ENCODE data around the gene SNAPC3. TPM values are rescaled to one million over a fixed set of nuclear protein-coding genes. Genes with fewer than 3 reads are reported as not detected.

SNAPC3 gene
- total and polyA plus RNA-seq, 5 donors from 2014 or later: 8.1 to 15.3 (median 14.0) TPM

DNA sequence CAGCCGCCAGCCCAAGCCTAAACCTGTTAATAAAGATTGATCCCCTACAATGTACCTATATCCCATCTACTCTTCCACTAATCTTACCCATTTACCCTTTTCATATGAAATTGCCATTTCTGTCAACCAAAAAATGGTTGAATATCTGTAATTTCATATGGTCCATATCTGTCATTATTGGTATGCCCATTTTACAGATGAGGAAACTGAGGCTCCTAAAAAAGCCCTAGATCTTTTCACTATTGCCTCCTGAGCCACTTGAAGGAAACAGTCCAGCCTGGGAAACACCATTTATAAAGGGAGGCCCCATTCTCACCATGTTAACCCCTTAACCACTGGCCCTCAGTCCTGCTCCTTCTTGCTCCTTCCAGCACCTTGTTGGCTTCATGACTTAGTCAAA, 41.2 kb upstream of the SNAPC3 start:
- ATAC-seq (ENCODE audit: low read depth in 2 of 2) (no peak), DNase-seq (no peak)
- H3K36me3 ChIP-seq (ENCODE audit: control insufficient read depth, insufficient read depth, low read length): no peaks in the 10 kb centered on the region
- H3K27me3 Mint-ChIP-seq: peaks cover 22% of the 10 kb centered on the region
- no peaks in the 10 kb centered on the region for H3K4me1 Mint-ChIP-seq
- no peaks in the 10 kb centered on the region for H3K4me1 ChIP-seq (ENCODE audit: control insufficient read depth, insufficient read depth, low read length, poor library complexity, severe bottlenecking)
- peaks cover 4% of the 10 kb centered on the region for H3K36me3 Mint-ChIP-seq
- H3K9me3 ChIP-seq (ENCODE audit: control insufficient read depth in 2 of 2, low read length in 2 of 2): no peaks in the 10 kb centered on the region
- H3K4me3 Mint-ChIP-seq: no peak overlapping the region
- H3K27me3 ChIP-seq (ENCODE audit: control insufficient read depth, insufficient read depth, low read length): peaks cover 8% of the 10 kb centered on the region
- peaks cover 0 to 3% (median 0%) of the 10 kb centered on the region in 7 donors for H3K9me3 Mint-ChIP-seq
- H3K27ac ChIP-seq (ENCODE audit: insufficient read depth, low read length, poor library complexity, severe bottlenecking): no peak overlapping the region
- H3K4me3 ChIP-seq (ENCODE audit: low read depth, low read length): no peak overlapping the region
- peak overlapping the region in 1 of 3 donors; percentile 57 for H3K27ac Mint-ChIP-seq

DNA sequence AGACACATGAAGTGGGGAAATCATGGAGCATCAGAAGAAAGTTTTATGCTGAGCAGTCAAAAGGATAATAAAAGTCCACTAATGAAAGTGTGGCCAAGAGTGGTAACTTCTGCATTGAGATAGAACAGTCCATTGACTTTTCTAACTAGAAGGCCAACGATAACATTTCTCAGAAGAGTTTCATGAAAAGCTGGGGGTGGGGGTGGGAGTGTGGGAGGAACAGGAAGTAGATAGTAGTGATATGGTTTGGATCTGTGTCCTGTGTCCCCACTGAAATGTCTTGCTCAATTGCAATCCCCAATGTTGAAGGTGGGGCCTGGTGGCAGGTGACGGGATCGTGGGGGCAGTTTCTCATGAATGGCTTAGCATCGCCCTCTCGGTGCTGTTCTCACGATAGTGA, 36.2 kb upstream of the SNAPC3 start:
- no peaks in the 10 kb centered on the region for H3K36me3 Mint-ChIP-seq
- H3K27ac Mint-ChIP-seq: no peak overlapping the region
- H3K9me3 Mint-ChIP-seq: peaks cover 0 to under 1% (median 0%) of the 10 kb centered on the region in 7 donors
- Histone ChIP-seq H3K27me3 (ENCODE audit: control insufficient read depth, insufficient read depth, low read length) (peaks cover 8% of the 10 kb centered on the region), H3K36me3 (ENCODE audit: control insufficient read depth, insufficient read depth, low read length) (no peaks in the 10 kb centered on the region), H3K4me3 (ENCODE audit: low read depth, low read length) (no peak overlapping the region), H3K4me1 (ENCODE audit: control insufficient read depth, insufficient read depth, low read length, poor library complexity, severe bottlenecking) (no peaks in the 10 kb centered on the region), H3K27ac (ENCODE audit: insufficient read depth, low read length, poor library complexity, severe bottlenecking) (no peak overlapping the region), H3K9me3 (ENCODE audit: control insufficient read depth in 2 of 2, low read length in 2 of 2) (no peaks in the 10 kb centered on the region)
- no peaks in the 10 kb centered on the region for H3K4me1 Mint-ChIP-seq
- DNase-seq (no peak), ATAC-seq (ENCODE audit: low read depth in 2 of 2) (no peak)
- peak overlapping the region in 1 of 4 donors; percentile 34 for H3K4me3 Mint-ChIP-seq
- H3K27me3 Mint-ChIP-seq: peaks cover 4% of the 10 kb centered on the region

DNA sequence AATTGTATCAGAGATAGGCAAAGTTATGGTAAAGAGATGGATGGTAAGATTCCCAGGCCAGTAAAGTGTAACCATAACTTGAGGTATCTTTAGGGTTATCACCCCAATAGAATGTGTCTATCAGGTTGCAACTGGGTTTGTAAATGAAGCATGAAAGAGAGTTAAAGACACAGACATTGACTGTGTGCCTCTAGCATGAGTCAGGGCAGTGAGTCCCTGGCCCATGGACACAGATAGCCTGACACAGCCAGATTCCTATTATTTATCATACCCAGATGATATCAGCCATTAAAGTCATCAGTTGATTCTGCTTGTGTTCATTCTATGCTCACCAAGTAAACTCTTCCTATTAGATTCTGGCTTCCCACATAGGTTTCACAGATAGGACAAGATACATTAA, 33.5 kb upstream of the SNAPC3 start:
- Mint-ChIP-seq H3K4me1 (no peaks in the 10 kb centered on the region), H3K4me3 (no peak overlapping the region), H3K27ac (no peak overlapping the region), H3K9me3 (no peaks in the 10 kb centered on the region), H3K27me3 (no peaks in the 10 kb centered on the region), H3K36me3 (no peaks in the 10 kb centered on the region)
- Histone ChIP-seq H3K27ac (ENCODE audit: insufficient read depth, low read length, poor library complexity, severe bottlenecking) (no peak overlapping the region), H3K4me1 (ENCODE audit: control insufficient read depth, insufficient read depth, low read length, poor library complexity, severe bottlenecking) (no peaks in the 10 kb centered on the region), H3K4me3 (ENCODE audit: low read depth, low read length) (no peak overlapping the region), H3K36me3 (ENCODE audit: control insufficient read depth, insufficient read depth, low read length) (no peaks in the 10 kb centered on the region), H3K9me3 (ENCODE audit: control insufficient read depth in 2 of 2, low read length in 2 of 2) (no peaks in the 10 kb centered on the region), H3K27me3 (ENCODE audit: control insufficient read depth, insufficient read depth, low read length) (peaks cover 2% of the 10 kb centered on the region)
- DNase-seq: no peak
- no peak for ATAC-seq (ENCODE audit: low read depth in 2 of 2)

DNA sequence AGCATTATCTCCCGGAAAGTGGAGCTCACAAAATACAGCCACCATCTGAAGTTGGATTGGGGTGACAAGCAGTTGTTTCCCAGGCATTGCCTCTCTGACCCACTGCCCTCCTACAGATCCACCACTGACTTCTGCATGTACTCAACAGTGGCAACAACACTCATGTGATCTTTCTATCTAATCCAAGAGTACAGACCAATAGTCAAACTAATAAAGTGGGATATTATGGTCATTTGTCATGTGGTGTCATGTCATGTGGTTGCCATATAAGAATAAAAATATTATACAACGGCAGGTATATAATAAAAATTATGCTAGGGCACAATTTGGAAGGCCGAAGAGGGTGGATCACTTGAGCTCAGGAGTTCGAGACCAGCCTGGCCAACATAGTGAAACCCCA, 33.0 kb upstream of the SNAPC3 start:
- Histone ChIP-seq H3K27me3 (ENCODE audit: control insufficient read depth, insufficient read depth, low read length) (peaks cover 2% of the 10 kb centered on the region), H3K36me3 (ENCODE audit: control insufficient read depth, insufficient read depth, low read length) (no peaks in the 10 kb centered on the region), H3K27ac (ENCODE audit: insufficient read depth, low read length, poor library complexity, severe bottlenecking) (no peak overlapping the region), H3K4me1 (ENCODE audit: control insufficient read depth, insufficient read depth, low read length, poor library complexity, severe bottlenecking) (no peaks in the 10 kb centered on the region), H3K9me3 (ENCODE audit: control insufficient read depth in 2 of 2, low read length in 2 of 2) (no peaks in the 10 kb centered on the region), H3K4me3 (ENCODE audit: low read depth, low read length) (no peak overlapping the region)
- Mint-ChIP-seq H3K27ac (no peak overlapping the region), H3K4me1 (no peaks in the 10 kb centered on the region), H3K9me3 (no peaks in the 10 kb centered on the region), H3K36me3 (no peaks in the 10 kb centered on the region), H3K27me3 (no peaks in the 10 kb centered on the region), H3K4me3 (no peak overlapping the region)
- ATAC-seq (ENCODE audit: low read depth in 2 of 2) (no peak), DNase-seq (no peak)

DNA sequence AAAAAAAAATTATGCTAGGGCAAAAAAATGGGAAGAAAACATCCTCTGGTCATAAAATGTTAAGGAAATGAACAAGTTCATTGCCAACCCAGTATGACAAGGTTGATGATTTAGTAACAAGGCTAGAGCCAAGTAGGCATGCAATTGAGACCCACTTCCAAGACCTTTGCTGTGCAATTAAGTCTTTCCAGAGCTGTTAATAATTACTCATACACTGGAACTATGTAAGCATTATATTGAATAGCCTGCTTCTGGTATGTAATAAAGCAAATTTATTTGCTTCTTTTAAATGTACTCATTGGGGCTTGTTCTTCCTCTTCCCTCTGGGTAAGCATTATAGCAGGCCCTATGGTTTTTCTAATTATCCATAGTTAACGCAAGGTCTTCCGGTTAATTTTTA, 32.5 kb upstream of the SNAPC3 start:
- Histone ChIP-seq H3K4me3 (ENCODE audit: low read depth, low read length) (no peak overlapping the region), H3K4me1 (ENCODE audit: control insufficient read depth, insufficient read depth, low read length, poor library complexity, severe bottlenecking) (no peaks in the 10 kb centered on the region), H3K36me3 (ENCODE audit: control insufficient read depth, insufficient read depth, low read length) (no peaks in the 10 kb centered on the region), H3K27ac (ENCODE audit: insufficient read depth, low read length, poor library complexity, severe bottlenecking) (no peak overlapping the region), H3K27me3 (ENCODE audit: control insufficient read depth, insufficient read depth, low read length) (peaks cover 2% of the 10 kb centered on the region), H3K9me3 (ENCODE audit: control insufficient read depth in 2 of 2, low read length in 2 of 2) (no peaks in the 10 kb centered on the region)
- no peaks in the 10 kb centered on the region for H3K9me3 Mint-ChIP-seq
- H3K36me3 Mint-ChIP-seq: no peaks in the 10 kb centered on the region
- no peak overlapping the region for H3K4me3 Mint-ChIP-seq
- DNase-seq (no peak), ATAC-seq (ENCODE audit: low read depth in 2 of 2) (no peak)
- no peaks in the 10 kb centered on the region for H3K27me3 Mint-ChIP-seq
- H3K4me1 Mint-ChIP-seq: no peaks in the 10 kb centered on the region
- no peak overlapping the region for H3K27ac Mint-ChIP-seq

DNA sequence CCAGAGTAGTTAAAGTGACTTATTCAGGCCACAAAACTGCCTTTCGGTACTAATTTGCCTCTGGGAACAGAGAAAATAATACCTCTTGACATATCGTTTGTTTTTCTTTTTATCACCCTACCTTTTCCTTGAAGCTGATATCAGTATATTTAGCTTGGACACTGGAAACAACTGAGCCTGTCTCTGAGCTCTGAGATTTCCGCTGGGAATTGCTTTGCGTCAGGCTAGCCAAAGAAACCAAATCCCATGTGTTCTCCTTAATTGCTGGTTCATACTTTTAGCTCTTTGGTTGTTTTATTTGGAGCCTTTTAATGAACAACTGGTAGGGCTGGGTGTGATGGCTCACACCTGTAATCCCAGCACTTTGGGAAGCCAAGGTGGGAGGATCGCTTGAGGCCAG, 30.3 kb upstream of the SNAPC3 start:
- Mint-ChIP-seq H3K4me1 (no peaks in the 10 kb centered on the region), H3K4me3 (no peak overlapping the region), H3K36me3 (no peaks in the 10 kb centered on the region), H3K27me3 (peaks cover 4% of the 10 kb centered on the region), H3K27ac (no peak overlapping the region), H3K9me3 (no peaks in the 10 kb centered on the region)
- Histone ChIP-seq H3K36me3 (ENCODE audit: control insufficient read depth, insufficient read depth, low read length) (no peaks in the 10 kb centered on the region), H3K27ac (ENCODE audit: insufficient read depth, low read length, poor library complexity, severe bottlenecking) (no peak overlapping the region), H3K27me3 (ENCODE audit: control insufficient read depth, insufficient read depth, low read length) (peaks cover 2% of the 10 kb centered on the region), H3K4me3 (ENCODE audit: low read depth, low read length) (no peak overlapping the region), H3K4me1 (ENCODE audit: control insufficient read depth, insufficient read depth, low read length, poor library complexity, severe bottlenecking) (no peaks in the 10 kb centered on the region), H3K9me3 (ENCODE audit: control insufficient read depth in 2 of 2, low read length in 2 of 2) (no peaks in the 10 kb centered on the region)
- DNase-seq (no peak), ATAC-seq (ENCODE audit: low read depth in 2 of 2) (no peak)

DNA sequence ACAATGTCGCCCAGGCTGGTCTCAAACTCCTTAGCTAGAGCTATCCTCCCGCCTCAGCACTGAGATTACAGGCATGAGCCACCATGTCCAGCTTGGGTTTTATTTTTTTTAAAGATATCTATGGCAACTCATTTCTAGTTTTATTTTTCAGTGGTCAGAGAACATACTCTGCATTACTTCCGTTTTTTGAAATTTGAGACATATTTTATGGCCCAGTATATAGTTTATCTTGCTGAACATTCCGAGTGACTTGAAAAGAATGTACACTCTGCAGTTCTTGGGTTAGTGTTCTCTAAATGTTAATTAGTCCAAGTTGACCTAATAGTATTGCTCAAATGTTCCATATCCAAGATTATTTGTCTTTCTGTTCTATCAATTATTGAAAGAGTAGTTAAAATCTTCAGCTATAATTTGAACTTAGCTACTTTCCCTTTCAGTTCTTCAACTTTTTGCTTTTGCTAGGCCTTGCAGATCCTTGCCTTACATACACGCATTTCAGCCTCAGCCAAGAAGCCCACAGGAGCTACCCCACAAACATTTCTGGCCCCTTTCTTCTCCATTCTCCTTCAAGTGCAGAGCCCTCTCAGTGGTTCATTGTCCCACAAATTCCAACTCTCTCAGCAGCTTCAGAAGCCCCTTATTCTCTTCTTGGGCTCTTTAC, 22.3 kb upstream of the SNAPC3 start:
- Mint-ChIP-seq H3K4me1 (no peaks in the 10 kb centered on the region), H3K27ac (no peak overlapping the region), H3K4me3 (no peak overlapping the region), H3K27me3 (peaks cover 19% of the 10 kb centered on the region), H3K36me3 (peaks cover 4% of the 10 kb centered on the region), H3K9me3 (peaks cover 0 to 6% (median 0%) of the 10 kb centered on the region in 7 donors)
- Histone ChIP-seq H3K9me3 (ENCODE audit: control insufficient read depth in 2 of 2, low read length in 2 of 2) (peaks cover 0 to 2% of the 10 kb centered on the region in 2 experiments), H3K4me3 (ENCODE audit: low read depth, low read length) (no peak overlapping the region), H3K36me3 (ENCODE audit: control insufficient read depth, insufficient read depth, low read length) (no peaks in the 10 kb centered on the region), H3K27me3 (ENCODE audit: control insufficient read depth, insufficient read depth, low read length) (no peaks in the 10 kb centered on the region), H3K4me1 (ENCODE audit: control insufficient read depth, insufficient read depth, low read length, poor library complexity, severe bottlenecking) (no peaks in the 10 kb centered on the region), H3K27ac (ENCODE audit: insufficient read depth, low read length, poor library complexity, severe bottlenecking) (no peak overlapping the region)
- DNase-seq (no peak), ATAC-seq (ENCODE audit: low read depth in 2 of 2) (no peak)

DNA sequence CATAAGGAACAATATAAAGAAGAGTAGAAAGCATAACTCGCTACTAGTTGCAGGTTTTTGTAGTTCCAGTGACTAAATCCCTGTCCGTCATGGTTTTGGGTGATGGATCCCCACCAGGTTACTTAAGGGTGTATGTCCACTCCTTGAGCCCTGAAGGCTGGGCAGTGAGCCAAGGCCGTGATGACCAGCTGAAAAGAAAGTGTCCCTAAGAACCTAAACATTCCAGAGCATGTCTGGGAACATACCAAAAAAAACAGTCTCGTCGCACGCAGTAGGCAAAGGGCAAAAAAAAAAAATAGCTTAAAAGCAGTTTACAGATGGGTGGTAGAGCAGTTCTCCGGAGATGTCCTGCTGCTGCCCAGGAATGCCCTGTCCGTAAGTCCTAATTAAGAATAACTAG, 21.4 kb upstream of the SNAPC3 start:
- ATAC-seq (ENCODE audit: low read depth in 2 of 2) (no peak), DNase-seq (no peak)
- H3K27ac Mint-ChIP-seq: no peak overlapping the region
- no peak overlapping the region for H3K4me3 Mint-ChIP-seq
- Histone ChIP-seq H3K4me3 (ENCODE audit: low read depth, low read length) (no peak overlapping the region), H3K27ac (ENCODE audit: insufficient read depth, low read length, poor library complexity, severe bottlenecking) (no peak overlapping the region), H3K27me3 (ENCODE audit: control insufficient read depth, insufficient read depth, low read length) (no peaks in the 10 kb centered on the region), H3K9me3 (ENCODE audit: control insufficient read depth in 2 of 2, low read length in 2 of 2) (peaks cover 0 to 2% of the 10 kb centered on the region in 2 experiments), H3K4me1 (ENCODE audit: control insufficient read depth, insufficient read depth, low read length, poor library complexity, severe bottlenecking) (no peaks in the 10 kb centered on the region), H3K36me3 (ENCODE audit: control insufficient read depth, insufficient read depth, low read length) (no peaks in the 10 kb centered on the region)
- peaks cover 4% of the 10 kb centered on the region for H3K36me3 Mint-ChIP-seq
- H3K4me1 Mint-ChIP-seq: no peaks in the 10 kb centered on the region
- peaks cover 0 to 7% (median 0%) of the 10 kb centered on the region in 7 donors for H3K9me3 Mint-ChIP-seq
- peaks cover 19% of the 10 kb centered on the region for H3K27me3 Mint-ChIP-seq
